ENCODE measurements around the gene POLR1G.

GRCh38 chr19:45364696-45365095 is 41.7 kb upstream of the POLR1G start:
- no peak for TF ChIP-seq CTCF (IDR thresholded peaks at IDR 0.05; ENCODE audit: low read depth, low read length, poor library complexity, severe bottlenecking)
- TF ChIP-seq EZH2phosphoT487 (IDR thresholded peaks at IDR 0.05; ENCODE audit: borderline replicate concordance, low read length) = no peak
